HL-60 (cell line): ENCODE results near the gene NEDD1.

ENCODE experiments used
- CTCF ChIP-seq: IDR thresholded peaks from one replicate; pipeline ENCODE4 v1.5.1; 2011; ENCODE audit warnings: low read length, control low read depth, inconsistent platforms; ENCODE audit not compliant: insufficient read depth
- GABPA ChIP-seq: IDR thresholded peaks from 2 replicates; pipeline ENCODE4 v1.6.1; 2012; ENCODE audit warnings: low read depth

GRCh38 chr12:96882862-96883261 lies 24.2 kb upstream of the NEDD1 start:
- TF ChIP-seq CTCF (no peak), GABPA (no peak)
